Hepatocyte (in vitro differentiated cells): ENCODE results near the gene HIF1A.

Source experiments
- EZH2phosphoT487 ChIP-seq: fragments of 200-600 bp; sonication (generic); IDR thresholded peaks from one replicate; pipeline ENCODE4 v1.6.1; 2018; ENCODE audit warnings: antibody characterized with exemption, mild to moderate bottlenecking, low read depth, moderate library complexity; ENCODE audit not compliant: unreplicated experiment, severe bottlenecking
- TF ChIP-seq, protein P1 (sequence below): fragments of 200-600 bp; sonication (generic); IDR thresholded peaks from 2 replicates; pipeline ENCODE4 v1.5.1; 2016; ENCODE audit warnings: antibody characterized with exemption, mild to moderate bottlenecking; ENCODE audit not compliant: poor library complexity

DNA sequence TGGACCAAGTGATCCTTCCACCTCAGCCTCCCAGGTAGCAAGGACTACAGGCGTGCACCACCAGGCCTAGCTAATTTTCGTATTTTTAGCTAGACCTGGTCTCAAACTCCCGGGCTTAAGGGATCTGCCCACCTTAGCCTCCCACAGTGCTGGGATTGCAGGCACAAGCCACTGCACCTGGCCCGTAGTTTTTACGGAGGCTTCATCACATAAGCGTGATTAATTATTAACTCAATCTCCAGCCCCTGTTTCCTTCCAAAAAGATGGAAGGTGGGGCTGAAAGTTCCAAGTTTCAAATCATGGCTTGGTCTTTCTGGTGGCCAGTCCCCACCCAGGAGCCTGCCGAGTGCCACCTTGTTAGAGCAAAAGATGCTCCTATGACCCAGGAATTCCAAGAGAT is 22.5 kb upstream of the HIF1A start:
- TF ChIP-seq, protein P1, sequence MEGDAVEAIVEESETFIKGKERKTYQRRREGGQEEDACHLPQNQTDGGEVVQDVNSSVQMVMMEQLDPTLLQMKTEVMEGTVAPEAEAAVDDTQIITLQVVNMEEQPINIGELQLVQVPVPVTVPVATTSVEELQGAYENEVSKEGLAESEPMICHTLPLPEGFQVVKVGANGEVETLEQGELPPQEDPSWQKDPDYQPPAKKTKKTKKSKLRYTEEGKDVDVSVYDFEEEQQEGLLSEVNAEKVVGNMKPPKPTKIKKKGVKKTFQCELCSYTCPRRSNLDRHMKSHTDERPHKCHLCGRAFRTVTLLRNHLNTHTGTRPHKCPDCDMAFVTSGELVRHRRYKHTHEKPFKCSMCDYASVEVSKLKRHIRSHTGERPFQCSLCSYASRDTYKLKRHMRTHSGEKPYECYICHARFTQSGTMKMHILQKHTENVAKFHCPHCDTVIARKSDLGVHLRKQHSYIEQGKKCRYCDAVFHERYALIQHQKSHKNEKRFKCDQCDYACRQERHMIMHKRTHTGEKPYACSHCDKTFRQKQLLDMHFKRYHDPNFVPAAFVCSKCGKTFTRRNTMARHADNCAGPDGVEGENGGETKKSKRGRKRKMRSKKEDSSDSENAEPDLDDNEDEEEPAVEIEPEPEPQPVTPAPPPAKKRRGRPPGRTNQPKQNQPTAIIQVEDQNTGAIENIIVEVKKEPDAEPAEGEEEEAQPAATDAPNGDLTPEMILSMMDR, result no peak
- TF ChIP-seq EZH2phosphoT487, result no peak
